T-helper 2 cell treated with Interferon-gamma antibody and Interleukin-4, amounts not matched to agents 5 μg/mL and 100 μg/mL, for 36 hours (primary cell): ENCODE data around the gene DCLK2.

Experiments
- DNase-seq: peaks from one replicate; pipeline ENCODE4 v3.0.0; 2021; ENCODE audit warnings: low spot score
- H3K27ac Mint-ChIP-seq: one replicate; pipeline ENCODE4 v1.8.0; 2021; ENCODE audit warnings: mild to moderate bottlenecking, mixed read lengths
- H3K27me3 Mint-ChIP-seq: one replicate; pipeline ENCODE4 v1.8.0; 2021; ENCODE audit warnings: low read depth, mixed read lengths
- H3K36me3 Mint-ChIP-seq: one replicate; pipeline ENCODE4 v1.8.0; 2021; ENCODE audit warnings: low read depth, mixed read lengths
- H3K4me1 Mint-ChIP-seq: one replicate; pipeline ENCODE4 v1.8.0; 2021; ENCODE audit warnings: low read depth, mixed read lengths
- H3K4me3 Mint-ChIP-seq: one replicate; pipeline ENCODE4 v1.8.0; 2022; ENCODE audit warnings: mild to moderate bottlenecking, moderate library complexity, mixed read lengths
- H3K9me3 Mint-ChIP-seq: one replicate; pipeline ENCODE4 v1.8.0; 2021; ENCODE audit warnings: mixed read lengths

The DCLK2 gene

DNA sequence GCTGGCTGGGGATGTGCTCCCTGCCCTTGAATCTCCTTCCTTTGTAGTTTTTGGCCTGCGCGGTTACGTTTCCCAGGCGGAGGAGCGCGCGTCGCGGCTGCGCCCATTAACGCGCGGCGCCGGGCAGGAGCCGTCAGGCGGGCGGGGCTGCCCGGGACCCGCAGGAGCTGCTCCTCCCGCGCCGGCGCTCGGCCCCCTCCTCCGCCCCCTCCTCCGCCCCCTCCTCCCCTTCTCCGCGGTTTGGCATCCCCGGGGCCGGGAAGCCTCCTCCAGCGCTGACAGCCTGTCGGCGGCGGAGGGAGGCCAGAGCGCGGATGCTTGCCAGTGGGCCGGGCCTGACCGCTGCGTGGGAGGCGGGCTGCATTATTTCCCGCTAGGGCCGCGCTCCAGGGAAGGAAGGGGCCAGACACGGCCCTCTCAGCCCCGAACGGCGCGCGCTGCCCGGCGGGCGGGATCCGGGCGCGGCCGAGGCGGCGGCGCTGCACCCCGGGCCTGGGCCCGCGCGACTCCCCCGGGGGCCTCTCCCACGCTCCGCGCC is at the start of gene DCLK2:
Gene DCLK2 (plus strand): TSS at position 405 of the 538 bp plus-strand sequence. CDS start 583 bp downstream, outside the sequence.
- DNase-seq = peak; percentile 21
- Mint-ChIP-seq H3K4me1 (peaks cover 7% of the 10 kb centered on the region), H3K27me3 (peaks cover 52% of the 10 kb centered on the region), H3K9me3 (no peaks in the 10 kb centered on the region), H3K4me3 (peak within 1 kb of the TSS; percentile 61), H3K27ac (no peak within 1 kb of the TSS), H3K36me3 (no peaks in the 10 kb centered on the region)

GRCh38 chr4:150032541-150032940 is 45.7 kb upstream of the DCLK2 start:
- Mint-ChIP-seq H3K27ac (no peak overlapping the region), H3K4me3 (no peak overlapping the region), H3K36me3 (no peaks in the 10 kb centered on the region), H3K27me3 (no peaks in the 10 kb centered on the region), H3K9me3 (peaks cover under 1% of the 10 kb centered on the region), H3K4me1 (no peaks in the 10 kb centered on the region)
- DNase-seq = no peak

DNA sequence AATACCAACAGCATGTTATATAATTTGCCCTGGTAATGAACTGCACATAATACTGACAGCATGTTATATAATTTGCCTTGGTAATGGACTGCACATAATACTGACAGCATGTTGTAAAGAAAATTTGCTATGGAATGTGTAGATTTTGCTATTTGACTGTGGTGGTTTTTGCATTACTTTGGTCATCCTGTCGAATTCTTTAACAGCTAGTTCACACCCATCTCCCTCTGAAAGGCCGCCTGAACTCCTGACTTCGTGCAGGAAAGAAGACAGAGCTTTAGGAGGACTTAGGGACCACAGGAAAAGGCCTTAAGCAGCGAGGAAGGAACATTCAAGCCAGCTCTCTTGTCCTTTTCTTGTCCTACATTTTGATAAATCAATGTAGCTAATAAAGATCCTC is 45.2 kb upstream of the DCLK2 start:
- H3K4me1 Mint-ChIP-seq = no peaks in the 10 kb centered on the region
- no peak overlapping the region for H3K27ac Mint-ChIP-seq
- H3K36me3 Mint-ChIP-seq = no peaks in the 10 kb centered on the region
- H3K27me3 Mint-ChIP-seq = no peaks in the 10 kb centered on the region
- H3K4me3 Mint-ChIP-seq = no peak overlapping the region
- H3K9me3 Mint-ChIP-seq = no peaks in the 10 kb centered on the region
- DNase-seq = no peak

GRCh38 chr4:150033901-150034300 is 44.3 kb upstream of the DCLK2 start:
- H3K4me1 Mint-ChIP-seq = no peaks in the 10 kb centered on the region
- H3K36me3 Mint-ChIP-seq = no peaks in the 10 kb centered on the region
- H3K27ac Mint-ChIP-seq = no peak overlapping the region
- no peak for DNase-seq
- H3K9me3 Mint-ChIP-seq = no peaks in the 10 kb centered on the region
- H3K4me3 Mint-ChIP-seq = no peak overlapping the region
- no peaks in the 10 kb centered on the region for H3K27me3 Mint-ChIP-seq

DNA sequence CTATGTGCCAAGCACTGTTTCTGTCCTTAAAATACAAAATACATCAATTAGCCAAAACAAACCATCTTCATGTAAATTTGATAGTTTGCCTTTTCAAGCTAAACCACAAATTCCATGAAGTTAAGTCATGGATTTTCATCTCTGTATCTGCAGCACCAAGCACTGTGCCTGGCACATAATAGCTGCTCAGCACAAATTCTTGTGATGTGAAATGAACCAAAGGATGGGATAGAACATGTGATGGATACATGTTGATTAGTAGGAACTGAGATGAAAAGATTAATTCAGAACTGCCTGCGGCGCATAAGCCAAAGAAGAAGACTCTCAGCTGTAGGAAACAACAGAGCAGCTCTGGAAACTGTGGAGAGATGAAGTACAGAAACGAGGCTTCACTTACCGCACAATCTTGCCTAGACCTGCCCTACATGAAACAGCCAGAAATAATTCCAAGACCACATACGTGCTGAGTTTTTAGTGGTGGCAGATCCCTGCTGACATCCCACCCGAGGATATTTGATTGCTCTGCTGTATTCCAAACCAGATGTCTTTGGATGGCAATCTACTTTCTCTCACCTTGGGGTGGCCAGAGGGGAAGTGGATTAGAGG is 40.9 kb upstream of the DCLK2 start:
- DNase-seq = no peak
- Mint-ChIP-seq H3K9me3 (no peaks in the 10 kb centered on the region), H3K4me3 (no peak overlapping the region), H3K27me3 (no peaks in the 10 kb centered on the region), H3K4me1 (no peaks in the 10 kb centered on the region), H3K36me3 (no peaks in the 10 kb centered on the region), H3K27ac (no peak overlapping the region)

GRCh38 chr4:150038335-150039076 is 39.7 kb upstream of the DCLK2 start:
- H3K27ac Mint-ChIP-seq = no peak overlapping the region
- DNase-seq = no peak
- no peaks in the 10 kb centered on the region for H3K4me1 Mint-ChIP-seq
- H3K9me3 Mint-ChIP-seq = no peaks in the 10 kb centered on the region
- H3K36me3 Mint-ChIP-seq = no peaks in the 10 kb centered on the region
- no peak overlapping the region for H3K4me3 Mint-ChIP-seq
- H3K27me3 Mint-ChIP-seq = no peaks in the 10 kb centered on the region

- H3K27me3 Mint-ChIP-seq = no peaks in the 10 kb centered on the region
- no peak overlapping the region for H3K27ac Mint-ChIP-seq
- no peak for DNase-seq
- H3K36me3 Mint-ChIP-seq = no peaks in the 10 kb centered on the region
- no peaks in the 10 kb centered on the region for H3K4me1 Mint-ChIP-seq
- H3K4me3 Mint-ChIP-seq = no peak overlapping the region
- no peaks in the 10 kb centered on the region for H3K9me3 Mint-ChIP-seq
Observed at GRCh38 chr4:150039274-150040127, 38.7 kb upstream of the DCLK2 start.

DNA sequence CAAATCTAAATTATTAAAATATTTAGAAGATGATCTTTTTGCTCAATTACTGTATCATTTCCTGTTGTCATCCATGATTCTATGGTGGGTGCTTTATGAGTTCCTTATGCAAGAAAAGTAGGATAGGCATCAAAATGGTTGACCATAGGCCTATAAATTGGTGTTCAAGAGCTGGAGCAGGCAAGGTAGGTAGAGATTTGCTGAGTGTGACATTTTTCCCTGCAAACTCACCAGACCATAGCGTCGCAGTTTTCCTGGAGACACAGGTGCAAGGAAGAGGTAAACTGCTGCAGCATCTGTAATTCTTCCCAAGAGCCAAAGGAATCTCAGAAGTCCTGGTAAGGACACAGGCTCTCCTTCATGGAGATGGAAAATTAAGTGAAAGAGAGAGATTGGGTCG is 33.7 kb upstream of the DCLK2 start:
- H3K4me3 Mint-ChIP-seq = no peak overlapping the region
- H3K27me3 Mint-ChIP-seq = no peaks in the 10 kb centered on the region
- no peaks in the 10 kb centered on the region for H3K36me3 Mint-ChIP-seq
- DNase-seq = no peak
- no peaks in the 10 kb centered on the region for H3K4me1 Mint-ChIP-seq
- no peaks in the 10 kb centered on the region for H3K9me3 Mint-ChIP-seq
- no peak overlapping the region for H3K27ac Mint-ChIP-seq

GRCh38 chr4:150045410-150045809 is 32.8 kb upstream of the DCLK2 start:
- H3K4me3 Mint-ChIP-seq = no peak overlapping the region
- H3K4me1 Mint-ChIP-seq = no peaks in the 10 kb centered on the region
- no peaks in the 10 kb centered on the region for H3K36me3 Mint-ChIP-seq
- H3K9me3 Mint-ChIP-seq = no peaks in the 10 kb centered on the region
- no peaks in the 10 kb centered on the region for H3K27me3 Mint-ChIP-seq
- no peak overlapping the region for H3K27ac Mint-ChIP-seq
- DNase-seq = no peak

DNA sequence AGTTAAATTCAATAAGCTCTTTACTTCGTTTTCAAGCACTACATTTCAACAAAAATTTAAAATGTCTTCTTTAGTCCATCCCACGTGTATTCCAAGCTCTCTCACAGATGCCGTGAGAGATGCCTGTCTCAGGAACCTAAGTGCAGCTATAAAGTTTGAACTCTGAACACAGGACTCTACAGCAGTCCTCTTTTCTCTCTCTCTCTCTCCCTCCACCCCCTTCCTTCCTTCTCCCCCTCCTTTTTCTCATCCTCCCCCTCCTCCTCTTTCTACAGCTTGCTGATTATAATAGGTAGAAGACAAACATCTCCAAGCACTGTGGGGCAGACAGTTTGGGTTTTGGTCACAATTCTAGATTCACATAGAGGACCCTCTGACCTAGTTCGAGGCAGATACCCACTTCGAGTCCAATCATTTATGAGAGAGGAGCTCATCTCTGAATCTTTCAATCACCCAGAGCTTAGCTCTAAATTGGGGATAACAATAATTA is 31.5 kb upstream of the DCLK2 start:
- H3K4me1 Mint-ChIP-seq = no peaks in the 10 kb centered on the region
- no peaks in the 10 kb centered on the region for H3K27me3 Mint-ChIP-seq
- DNase-seq = no peak
- H3K4me3 Mint-ChIP-seq = no peak overlapping the region
- H3K36me3 Mint-ChIP-seq = no peaks in the 10 kb centered on the region
- H3K27ac Mint-ChIP-seq = no peak overlapping the region
- H3K9me3 Mint-ChIP-seq = no peaks in the 10 kb centered on the region

GRCh38 chr4:150047546-150047945 is 30.7 kb upstream of the DCLK2 start:
- DNase-seq = no peak

GRCh38 chr4:150049682-150050081 is 28.6 kb upstream of the DCLK2 start:
- no peaks in the 10 kb centered on the region for H3K4me1 Mint-ChIP-seq
- no peak for DNase-seq
- no peak overlapping the region for H3K4me3 Mint-ChIP-seq
- H3K36me3 Mint-ChIP-seq = no peaks in the 10 kb centered on the region
- no peaks in the 10 kb centered on the region for H3K27me3 Mint-ChIP-seq
- H3K27ac Mint-ChIP-seq = no peak overlapping the region
- H3K9me3 Mint-ChIP-seq = no peaks in the 10 kb centered on the region

More at GRCh38 chr4:150047546-150047945, 30.7 kb upstream of the DCLK2 start:
- Mint-ChIP-seq H3K9me3 (no peaks in the 10 kb centered on the region), H3K27me3 (no peaks in the 10 kb centered on the region), H3K4me3 (no peak overlapping the region), H3K36me3 (no peaks in the 10 kb centered on the region), H3K27ac (no peak overlapping the region), H3K4me1 (no peaks in the 10 kb centered on the region)

DNA sequence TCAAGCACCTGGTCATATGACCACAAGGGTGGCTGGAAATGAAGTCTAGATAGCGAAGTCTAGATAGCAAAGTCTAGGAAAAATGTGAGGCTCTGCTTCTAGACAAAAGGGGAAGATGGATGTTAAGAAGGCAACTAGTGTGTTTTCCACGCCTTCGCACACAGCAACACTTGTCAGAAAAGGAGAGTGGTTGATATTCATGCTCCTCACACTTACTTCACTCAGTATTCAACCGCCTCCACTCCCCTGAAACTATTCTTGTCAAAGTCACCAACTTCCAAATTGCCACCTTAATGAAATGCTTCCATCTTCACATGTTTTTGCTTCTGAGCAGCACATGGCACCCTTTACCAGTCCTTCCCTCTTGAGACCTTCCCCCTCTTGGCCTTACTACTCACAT is 27.7 kb upstream of the DCLK2 start:
- Mint-ChIP-seq H3K4me1 (no peaks in the 10 kb centered on the region), H3K9me3 (no peaks in the 10 kb centered on the region), H3K27ac (no peak overlapping the region), H3K36me3 (no peaks in the 10 kb centered on the region), H3K4me3 (no peak overlapping the region), H3K27me3 (no peaks in the 10 kb centered on the region)
- no peak for DNase-seq

DNA sequence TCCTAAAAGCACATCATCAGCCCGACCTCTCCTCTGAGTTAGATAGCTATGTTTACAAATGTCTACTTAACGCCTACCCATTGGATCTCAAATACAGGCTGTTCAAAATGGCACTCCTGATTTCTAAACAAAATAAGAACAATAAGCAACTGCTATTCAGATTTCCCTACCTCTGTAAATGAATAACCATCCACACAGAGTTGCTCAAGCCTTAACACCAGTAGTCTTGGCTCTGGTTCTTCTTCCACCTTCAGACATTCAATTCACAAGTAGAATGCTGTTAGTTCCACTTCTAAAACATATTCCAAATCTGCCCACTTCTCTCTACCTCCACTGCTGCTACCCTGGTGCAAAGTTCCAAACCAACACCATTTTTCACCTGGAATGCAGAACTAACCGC is 27.1 kb upstream of the DCLK2 start:
- no peak for DNase-seq
- no peaks in the 10 kb centered on the region for H3K9me3 Mint-ChIP-seq
- no peaks in the 10 kb centered on the region for H3K4me1 Mint-ChIP-seq
- no peaks in the 10 kb centered on the region for H3K27me3 Mint-ChIP-seq
- H3K36me3 Mint-ChIP-seq = no peaks in the 10 kb centered on the region
- no peak overlapping the region for H3K27ac Mint-ChIP-seq
- no peak overlapping the region for H3K4me3 Mint-ChIP-seq
